GM18907 (cell line): ENCODE measurements around the gene MEG3.
"Not testable (repeated sequence)": the region's sequence is repeated elsewhere in the genome, so short reads cannot be mapped to it uniquely, and the experiment has no call there.

Source experiments
- ATAC-seq: cut with Tn5 transposase; IDR thresholded peaks from one replicate; pipeline ENCODE4 v1.9.1; 2021; ENCODE audit warnings: mild to moderate bottlenecking, moderate library complexity; ENCODE audit not compliant: unreplicated experiment

The MEG3 gene

DNA sequence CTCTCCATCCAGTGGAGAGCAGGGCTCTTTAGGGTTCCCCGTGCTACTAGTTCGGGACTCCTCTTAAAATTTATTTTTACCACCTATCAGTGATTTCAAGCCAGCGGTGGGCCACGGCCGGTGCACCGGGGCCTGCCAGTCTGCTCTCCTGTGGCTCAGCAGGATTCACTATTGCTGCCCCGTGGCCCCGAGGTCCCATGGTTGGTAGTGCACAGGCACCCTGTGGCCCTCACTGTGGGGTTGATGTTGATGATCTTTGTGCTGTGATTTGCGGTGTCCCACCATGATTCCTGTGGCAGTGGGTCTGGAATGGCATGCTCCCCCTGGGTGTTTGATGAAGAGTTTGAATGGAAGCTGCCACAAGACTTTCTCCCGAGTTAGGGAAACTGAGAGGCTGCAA, 12.6 kb upstream of the MEG3 start:
- ATAC-seq, result no peak

DNA sequence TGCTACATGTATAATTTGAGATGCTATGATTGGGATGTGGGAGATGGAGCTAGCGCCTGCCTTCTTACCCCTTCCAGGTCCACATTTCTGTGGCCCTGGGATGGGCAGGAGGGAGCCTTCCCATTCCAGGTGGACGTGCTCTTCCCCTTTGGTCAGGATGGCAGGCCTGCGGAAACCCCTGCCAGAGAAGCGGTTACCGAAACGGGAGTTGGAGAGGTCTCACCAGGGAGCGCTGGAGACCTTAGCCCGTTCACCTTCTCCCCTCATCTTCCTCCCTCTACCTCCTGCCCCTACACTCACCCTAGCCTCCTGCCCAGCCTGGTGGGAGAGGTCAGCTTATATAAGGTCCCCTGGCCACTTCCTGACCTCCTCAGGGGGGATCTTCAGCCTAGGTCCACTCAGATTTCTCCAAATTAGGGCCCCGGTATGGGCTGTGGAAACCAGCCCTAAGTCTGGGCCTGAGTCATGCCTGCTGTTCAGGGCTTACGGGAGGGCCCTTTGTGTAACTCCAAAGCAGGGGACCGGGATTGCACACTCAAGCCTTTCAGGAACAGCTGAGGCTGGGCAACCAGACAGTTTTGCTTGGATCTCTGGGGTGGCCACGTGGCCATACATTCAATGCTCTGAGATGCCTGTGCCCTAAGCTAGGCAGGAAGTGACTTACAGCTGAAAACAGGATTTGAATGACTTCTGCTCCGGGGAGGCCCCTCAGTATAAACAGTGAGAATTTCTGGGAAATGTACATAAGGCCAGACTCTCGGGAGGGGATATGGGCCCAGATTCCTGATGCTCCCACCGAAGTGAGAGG, 10.2 kb upstream of the MEG3 start:
- no peak for ATAC-seq

DNA sequence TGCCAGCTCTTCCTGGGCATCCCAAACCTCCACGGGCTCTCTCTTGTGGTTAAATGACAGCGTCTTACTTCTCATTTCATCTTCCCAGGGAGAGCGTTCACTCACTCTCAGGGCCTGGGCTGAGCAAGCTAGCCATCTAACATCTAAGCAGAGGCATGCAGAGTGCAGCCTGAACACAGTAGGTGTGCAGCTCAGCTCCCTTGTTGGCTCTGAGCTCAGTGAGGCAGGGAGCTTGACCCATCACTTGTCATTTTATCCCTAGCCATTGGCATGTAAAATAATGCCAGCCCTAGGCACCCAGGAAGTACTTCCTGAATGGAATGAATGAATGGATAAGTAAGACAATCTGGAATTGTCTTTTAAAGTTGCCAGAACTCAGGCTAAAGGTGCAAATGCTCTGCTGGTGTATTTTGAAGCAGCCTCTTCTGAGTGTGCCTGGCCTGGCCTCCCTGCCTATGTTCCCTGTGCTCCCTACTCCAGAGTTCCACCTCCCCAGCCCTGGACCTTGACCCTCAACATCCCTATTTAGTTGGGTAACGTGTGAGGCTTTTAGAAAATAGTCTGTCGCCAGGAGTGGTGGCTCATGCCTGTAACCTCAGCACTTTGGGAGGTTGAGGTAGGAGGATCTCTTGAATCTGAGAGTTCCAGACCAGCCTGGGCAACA, 9.5 kb upstream of the MEG3 start:
- no peak for ATAC-seq

DNA sequence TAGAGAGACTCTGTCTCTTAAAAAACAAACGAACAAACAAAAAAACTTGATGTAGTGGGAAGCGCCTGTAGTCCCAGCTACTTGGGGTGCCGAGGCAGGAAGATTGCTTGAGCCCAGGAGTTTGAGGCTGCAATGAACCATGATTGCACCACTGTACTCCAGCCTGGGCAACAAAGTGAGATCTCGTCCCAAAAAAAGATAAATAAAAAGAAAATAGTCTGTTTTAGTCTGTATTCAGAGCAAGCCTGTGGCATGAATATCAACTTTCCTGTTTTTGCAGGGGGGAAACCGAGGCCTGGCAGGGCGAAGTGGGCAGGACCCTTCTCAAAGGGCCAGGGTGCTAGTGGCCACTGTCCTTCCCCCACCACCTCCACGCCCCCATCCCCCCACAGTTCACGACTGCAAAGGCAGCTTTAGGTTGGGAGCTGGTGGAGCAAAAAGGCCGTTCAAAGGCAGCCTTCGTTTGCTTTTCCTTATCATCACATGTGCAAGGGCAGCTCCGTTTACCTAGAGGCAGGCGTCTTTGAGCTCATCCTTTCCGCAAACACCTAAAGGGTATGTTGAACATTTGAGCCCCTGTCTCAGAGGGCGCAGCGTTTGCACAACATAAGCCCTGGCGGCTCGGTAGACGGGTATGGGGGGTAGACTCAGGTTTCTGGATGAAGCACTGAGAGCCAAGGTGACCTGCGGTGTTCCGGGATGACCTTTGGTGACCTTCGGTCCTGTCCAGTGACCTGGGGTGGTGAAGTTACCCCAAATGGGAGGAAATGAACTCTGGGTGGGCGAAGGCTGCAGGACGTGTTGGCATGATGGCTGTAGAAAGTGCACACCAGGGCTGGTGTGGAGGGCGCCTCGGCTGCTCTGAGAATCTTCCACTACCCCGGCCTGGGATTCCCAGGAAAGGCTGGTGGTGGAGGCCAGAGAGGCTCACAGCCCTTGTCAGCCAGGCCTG, 8.7 kb upstream of the MEG3 start:
- no peak for ATAC-seq

DNA sequence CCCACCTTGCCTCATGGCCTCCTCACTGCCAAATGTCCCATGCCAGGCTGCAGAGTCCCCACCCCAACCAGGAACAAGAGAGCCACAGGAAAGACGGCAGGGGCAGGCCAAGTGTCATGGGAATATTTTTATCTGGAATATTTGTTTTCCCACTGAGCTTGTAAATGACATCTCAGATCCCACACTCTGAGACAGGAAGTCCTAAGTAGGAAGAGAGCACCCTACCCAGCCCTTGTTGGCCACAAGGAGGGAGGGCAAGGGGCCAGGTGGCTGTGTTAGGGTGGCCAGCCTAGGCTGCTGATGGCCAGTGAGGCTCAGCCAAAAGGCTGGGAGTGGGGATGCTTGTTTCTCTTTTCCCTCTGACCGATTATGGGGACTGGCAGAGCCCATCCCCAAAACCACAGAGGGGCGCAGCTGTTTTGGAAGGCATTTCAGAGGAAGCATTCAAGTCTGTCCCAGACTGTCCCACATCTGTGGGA, 7.7 kb upstream of the MEG3 start:
- ATAC-seq, result no peak

DNA sequence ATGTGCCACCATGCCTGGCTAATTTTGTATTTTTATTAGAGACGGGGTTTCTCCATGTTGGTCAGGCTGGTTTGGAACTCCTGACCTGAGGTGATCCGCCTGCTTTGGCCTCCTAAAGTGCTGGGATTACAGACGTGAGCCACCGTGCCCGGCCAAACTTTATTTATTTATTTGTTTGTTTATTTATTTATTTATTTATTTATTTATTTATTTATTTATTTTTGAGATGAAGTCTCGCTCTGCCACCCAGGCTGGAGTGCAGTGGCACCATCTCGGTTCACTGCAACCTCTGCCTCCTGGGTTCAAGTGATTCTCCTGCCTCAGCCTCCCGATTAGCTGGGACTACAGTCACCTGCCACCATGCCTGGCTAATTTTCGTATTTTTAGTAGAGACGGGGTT, 7.0 kb upstream of the MEG3 start:
- ATAC-seq, result not testable (repeated sequence)

DNA sequence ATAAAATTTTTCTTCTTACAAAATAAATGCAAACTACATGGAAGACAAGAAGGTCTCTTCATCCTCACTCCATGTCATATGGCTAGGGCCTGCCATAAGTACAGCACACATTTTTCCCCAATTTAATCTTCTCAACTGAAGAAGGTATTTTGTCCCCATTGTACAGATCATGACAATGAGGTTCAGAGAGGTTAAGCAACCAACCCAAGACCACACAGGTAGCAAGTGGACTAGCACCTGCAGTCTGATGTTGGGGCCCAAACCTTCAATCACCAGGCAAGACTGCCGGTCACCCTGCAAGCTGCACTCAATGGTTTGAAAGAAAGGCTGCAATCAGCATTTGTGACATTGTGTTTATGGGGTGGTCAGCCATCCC, 6.5 kb upstream of the MEG3 start:
- no peak for ATAC-seq

DNA sequence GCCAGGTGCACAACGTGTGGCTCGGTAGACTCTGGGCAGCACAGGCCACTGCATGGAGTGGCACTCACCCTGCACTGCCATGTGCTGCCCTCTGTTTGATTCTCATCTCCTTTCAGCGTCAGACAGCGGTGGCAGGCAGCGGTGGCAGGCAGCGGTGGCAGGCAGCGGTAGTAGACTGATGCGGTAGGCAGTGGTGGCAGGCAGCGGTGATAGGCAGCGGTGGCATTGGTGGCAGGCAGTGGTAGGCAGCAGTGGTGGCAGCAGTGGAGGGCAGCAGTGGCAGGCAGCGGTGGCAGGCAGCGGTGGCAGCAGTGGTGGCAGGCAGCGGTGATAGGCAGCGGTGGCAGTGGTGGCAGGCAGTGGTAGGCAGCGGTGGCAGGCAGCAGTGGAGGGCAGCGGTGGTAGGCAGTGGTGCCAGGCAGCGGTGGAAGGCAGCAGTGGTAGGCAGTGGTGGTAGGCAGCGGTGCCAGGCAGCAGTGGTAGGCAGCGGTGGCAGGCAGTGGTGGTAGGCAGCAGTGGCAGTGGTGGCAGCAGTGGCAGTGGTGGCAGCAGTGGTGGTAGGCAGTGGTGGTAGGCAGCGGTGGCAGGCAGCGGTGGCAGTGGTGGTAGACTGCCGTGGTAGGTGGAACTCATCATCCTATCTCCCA, 6.0 kb upstream of the MEG3 start:
- ATAC-seq, result no peak

DNA sequence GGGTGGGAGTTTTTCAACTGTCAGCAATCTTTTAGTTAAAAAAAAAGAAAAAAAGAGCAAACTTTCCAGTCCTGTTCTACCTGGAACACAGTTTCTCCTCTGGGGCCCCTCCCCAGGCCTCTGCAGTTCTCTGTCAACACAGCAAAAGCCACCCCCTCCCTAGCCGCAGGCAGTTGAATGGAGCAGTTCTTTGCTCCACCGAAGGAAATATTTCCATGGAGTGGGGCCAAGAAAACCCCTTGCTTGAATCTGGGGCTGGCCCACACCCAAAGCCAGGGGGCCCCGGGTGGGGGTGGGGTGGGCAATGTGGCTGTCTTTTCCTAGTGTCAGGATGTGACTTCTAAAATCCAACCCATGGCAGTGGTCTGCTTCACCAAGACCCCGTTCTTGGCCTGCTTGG, 5.0 kb upstream of the MEG3 start:
- no peak for ATAC-seq

DNA sequence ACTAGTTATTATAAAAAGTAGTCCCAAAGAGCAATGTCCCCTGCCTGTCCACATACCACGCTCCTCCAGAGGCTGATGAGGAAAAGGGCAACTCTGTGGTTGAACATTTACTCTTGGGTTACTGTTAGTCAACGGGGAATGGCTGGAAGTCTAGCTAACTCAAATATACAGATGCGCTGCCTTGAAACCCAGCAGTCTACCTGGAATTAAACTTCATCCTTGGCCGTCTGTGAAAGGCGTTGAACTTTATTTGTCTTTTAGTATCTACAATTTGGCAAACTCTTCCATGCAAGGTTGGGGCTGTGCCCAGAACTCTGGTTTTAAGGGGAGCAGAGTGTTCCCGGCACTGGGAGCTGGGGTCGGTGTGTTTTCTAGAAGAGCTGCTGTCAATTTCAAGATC, 3.9 kb upstream of the MEG3 start:
- ATAC-seq, result no peak

DNA sequence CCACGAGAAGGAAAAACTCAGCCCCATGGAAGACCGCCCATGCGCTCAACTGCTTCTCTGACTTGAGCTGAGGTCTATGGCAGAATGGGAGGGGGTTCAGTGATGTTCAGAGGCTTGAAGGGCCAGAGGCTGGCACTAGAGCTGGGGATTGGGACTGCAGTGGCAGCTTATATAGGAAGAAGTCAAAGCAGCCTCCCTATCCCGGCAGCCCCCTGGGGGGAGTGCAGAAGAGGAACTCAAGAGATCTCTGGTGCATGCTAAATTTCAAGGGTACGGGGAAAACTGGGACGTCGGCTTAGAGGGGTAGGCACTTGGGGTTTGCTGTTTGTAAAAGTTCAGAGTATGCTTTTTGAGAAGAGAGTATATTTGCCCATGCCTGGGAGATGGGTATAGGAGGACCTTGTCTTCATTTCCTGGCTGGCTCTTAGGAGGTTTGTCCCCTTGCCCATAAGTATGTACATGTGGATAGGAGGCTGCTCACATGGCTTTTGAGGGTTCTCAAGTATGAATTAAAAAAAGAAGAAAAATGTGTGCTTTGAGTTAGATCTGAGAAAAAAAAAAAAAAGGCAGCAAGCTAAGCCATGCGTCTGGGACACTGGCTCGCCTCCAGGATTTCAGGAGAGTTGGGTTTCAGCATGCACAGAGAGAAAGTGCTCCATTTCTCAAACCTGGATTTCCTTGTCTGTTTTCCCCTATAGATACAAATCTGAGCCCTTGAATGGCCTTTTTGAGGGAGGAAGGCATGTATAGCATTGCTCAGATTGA, 3.2 kb upstream of the MEG3 start:
- no peak for ATAC-seq

DNA sequence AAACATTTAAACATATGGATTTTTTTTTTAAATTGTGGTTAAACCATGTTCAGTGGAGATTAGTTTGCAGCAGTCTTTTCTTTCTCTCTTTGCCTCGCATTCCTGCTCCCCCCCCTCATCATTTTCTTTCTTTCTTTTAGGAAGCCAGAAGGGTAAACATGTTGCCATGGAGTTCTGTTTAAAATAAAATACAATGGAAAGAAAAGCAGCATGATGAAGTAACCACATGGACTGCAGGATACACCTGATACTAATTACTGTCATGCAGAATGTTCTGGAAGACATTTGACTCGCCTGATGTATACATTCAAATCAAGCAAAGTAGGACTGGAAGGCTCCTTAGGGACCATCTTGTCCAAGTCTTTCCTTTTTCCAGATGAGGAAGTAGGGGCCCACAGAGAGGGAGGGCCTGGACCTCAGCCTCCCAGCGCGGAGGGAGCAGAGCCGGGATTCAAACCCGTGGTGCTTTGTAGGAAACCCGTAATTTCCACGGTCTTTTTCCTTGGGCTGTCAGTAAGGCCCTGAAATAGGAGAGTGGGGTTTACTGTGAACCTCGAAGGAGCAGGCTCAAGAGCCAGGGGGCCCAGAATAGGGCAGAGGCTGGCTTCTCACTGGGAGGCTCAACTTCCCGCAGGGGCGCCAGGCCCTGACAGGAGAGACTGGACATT, 2.4 kb upstream of the MEG3 start:
- no peak for ATAC-seq

DNA sequence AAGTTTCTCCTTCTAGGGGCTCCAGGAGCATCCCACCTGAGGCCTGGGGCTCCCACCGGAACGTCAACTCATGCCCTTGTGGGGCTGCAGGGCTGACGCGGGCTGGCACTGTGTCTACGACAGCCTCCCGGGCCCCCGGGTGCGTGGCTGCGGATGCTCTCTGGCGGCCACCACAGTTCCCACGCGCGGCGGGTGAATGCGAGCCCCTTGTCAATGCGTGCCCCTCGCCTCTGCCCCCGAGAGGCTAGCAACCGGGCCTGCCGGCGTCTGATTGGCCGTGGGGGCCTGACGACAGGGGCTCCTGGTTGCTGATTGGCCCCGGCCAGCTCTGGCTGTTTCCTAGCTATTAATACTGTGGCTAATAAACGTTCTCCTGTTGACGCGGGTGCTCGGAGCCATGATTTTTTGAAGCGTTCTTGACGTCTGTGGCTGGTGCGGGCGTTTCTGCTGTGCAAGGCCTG, 1.8 kb upstream of the MEG3 start:
- ATAC-seq, result no peak

DNA sequence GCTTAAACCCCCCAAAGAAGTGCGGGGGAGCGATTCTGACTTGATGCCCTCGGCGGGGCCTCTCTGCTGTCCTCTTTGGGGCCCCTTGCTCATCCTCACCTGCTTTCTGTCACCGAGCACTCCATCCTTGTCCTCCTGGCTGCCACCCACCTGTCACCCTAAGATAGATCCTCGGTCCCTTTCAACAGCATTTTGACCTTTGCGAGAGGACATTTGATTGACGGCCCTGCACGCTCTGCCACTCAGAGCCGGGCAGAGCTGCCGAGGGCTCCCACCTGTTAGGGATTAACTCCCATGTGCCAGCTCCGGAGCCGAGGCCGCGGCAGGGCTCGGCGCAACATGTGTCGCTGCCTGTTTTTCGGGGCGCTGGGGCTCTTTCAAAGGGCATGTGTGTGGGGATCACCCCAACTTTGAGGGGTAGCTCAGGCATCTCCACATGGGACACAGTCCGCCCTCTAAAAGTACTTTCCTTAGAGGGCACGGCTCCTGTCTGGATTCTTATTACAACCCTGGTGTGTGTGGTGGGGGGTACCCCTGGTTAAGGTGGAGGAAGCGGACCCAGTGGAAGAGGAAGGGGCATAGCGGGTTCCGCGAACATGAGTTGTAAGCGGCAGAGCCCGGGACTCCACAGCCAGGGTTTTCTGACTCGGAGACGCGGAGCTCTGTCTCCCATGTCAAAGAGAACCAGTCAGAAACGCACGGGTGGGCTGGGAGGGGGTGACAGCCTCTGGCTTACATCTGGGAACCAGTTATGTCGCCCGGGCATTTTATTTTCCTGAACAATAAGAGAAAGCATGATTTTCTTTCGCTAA, 811 bp upstream of the MEG3 start:
- ATAC-seq, result no peak

DNA sequence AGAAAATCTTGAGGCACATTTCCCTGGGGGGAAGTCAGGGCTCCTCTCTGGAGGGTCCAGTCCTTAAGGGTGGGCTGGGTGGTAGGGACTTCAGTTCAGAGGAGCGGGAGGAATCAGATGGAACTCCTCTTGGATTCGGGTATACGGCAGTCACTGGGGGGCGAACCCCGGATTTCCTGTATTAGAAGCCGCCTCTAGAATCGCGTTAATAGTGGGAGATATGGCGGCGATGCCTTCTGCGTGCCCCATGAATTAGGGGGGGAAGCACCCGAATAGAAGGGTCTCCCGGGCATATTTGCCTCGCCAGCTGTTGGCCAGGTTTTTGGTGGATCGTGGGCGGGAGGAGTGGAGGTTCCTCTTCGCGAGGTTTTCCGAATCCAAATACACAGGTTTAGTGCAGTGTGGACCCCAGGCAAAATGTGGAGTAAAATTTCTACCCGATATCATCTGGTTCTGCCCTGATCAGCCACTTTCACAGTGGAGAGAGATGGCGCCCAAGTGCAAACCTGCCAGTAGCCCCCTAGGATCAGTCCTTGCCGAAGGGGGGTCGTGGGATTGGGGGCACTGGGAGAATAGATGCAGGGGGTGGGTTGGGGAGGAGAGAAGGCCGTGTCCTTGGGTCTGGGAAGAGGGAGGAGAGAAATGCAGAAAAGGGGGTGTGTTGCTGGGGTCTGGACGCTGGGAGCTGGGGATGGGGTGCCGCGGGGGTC, 628 bp downstream of the MEG3 start:
- no peak for ATAC-seq

DNA sequence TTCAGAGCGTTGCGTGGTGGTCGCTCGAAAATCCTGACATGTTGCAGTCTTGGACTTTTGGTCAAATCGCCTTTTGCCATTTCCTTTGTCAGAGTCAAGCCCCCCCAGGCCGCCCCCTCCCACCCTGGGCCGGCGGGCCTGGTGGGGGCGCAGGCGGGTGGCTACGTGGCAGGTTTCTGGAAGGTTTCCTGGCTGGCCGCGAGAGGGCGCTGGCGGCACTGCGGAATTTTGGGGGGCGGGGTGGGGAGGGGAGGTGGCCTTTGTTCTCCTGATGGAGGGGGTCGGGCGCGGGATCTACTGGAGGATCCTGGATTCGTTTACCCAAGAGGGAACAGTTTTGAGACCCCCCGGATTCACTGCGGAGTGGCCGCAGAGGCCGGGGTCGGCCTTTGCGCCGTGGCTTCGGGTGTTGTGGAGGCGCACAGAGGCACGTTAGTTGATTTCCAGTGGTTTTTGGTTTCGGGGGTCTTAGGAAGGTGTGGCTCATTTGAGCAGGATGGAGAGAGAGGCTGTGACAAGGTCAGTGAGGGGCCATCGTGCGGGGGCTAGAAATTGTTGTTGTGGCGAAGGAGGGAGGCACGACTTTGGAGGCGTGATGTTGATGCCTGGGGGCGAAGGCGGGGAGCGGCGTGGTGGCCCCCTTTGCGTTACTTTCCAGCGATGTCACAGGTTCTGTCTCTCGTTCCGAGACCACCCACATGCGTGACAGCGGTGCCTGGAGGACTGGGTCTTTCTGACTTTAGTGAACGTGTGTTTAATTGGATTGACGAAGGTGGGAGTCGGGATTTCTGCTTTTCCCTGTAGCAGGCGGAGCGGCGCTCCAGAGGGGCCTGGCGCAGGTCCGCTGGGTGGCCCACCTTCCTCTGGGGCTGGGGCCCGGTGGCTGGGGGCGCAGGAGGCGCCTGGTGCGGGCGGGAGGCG, 1.4 kb downstream of the MEG3 start:
- ATAC-seq, result no peak
